SU-DHL-6 (cell line): ENCODE data around the gene SERPINA5.

Experiments used
- H2AFZ ChIP-seq: fragments of 200-600 bp; sonication (generic); 2 replicates; pipeline ENCODE4 v1.6.1; 2014; ENCODE audit warnings: low read depth, mild to moderate bottlenecking, moderate library complexity, mixed read lengths, antibody characterized with exemption, low read length; ENCODE audit not compliant: severe bottlenecking
- H3F3A ChIP-seq: fragments of 200-600 bp; shearing (Covaris generic); 2 replicates; pipeline ENCODE4 v1.6.0; 2016; ENCODE audit warnings: antibody characterized with exemption, mild to moderate bottlenecking; ENCODE audit not compliant: insufficient read depth
- H3K27ac ChIP-seq: fragments of 200-600 bp; sonication (generic); 2 replicates; pipeline ENCODE4 v1.5.1; 2016; ENCODE audit warnings: low read depth, mild to moderate bottlenecking, low read length, moderate library complexity, mixed read lengths
- H3K27me3 ChIP-seq: fragments of 200-600 bp; sonication (generic), shearing (Covaris generic); 2 replicates; pipeline ENCODE4 v1.6.0; 2014; ENCODE audit warnings: mild to moderate bottlenecking, low read length
- H3K36me3 ChIP-seq: fragments of 200-600 bp; sonication (generic); 2 replicates; pipeline ENCODE4 v1.6.1; 2014; ENCODE audit warnings: mild to moderate bottlenecking, low read length, mixed read lengths
- H3K4me2 ChIP-seq: fragments of 300-600, 200-600 bp; shearing (Covaris generic), sonication (generic); 2 replicates; pipeline ENCODE4 v1.6.0; 2014; ENCODE audit warnings: low read length, low read depth, mild to moderate bottlenecking; ENCODE audit not compliant: poor library complexity, severe bottlenecking
- H3K4me3 ChIP-seq: fragments of 200-600 bp; sonication (generic); 2 replicates; pipeline ENCODE4 v1.5.1; 2014; ENCODE audit warnings: antibody characterized with exemption, low read length, mild to moderate bottlenecking, mixed read lengths; ENCODE audit not compliant: insufficient read depth, poor library complexity, severe bottlenecking
- H3K79me2 ChIP-seq: fragments of 200-600 bp; sonication (generic); 2 replicates; pipeline ENCODE4 v1.6.1; 2014; ENCODE audit warnings: mild to moderate bottlenecking, low read length, moderate library complexity; ENCODE audit not compliant: insufficient read depth
- H3K9ac ChIP-seq: fragments of 200-600 bp; sonication (generic); 2 replicates; pipeline ENCODE4 v1.7.0; 2014; ENCODE audit warnings: mild to moderate bottlenecking, low read length
- H3K9me2 ChIP-seq: fragments of 200-600 bp; sonication (generic); replicated peaks from 2 replicates; pipeline ENCODE4 v1.6.1; 2014; ENCODE audit warnings: low read length; ENCODE audit not compliant: insufficient read depth
- H3K9me3 ChIP-seq: fragments of 200-600 bp; sonication (generic); 2 replicates; pipeline ENCODE4 v1.6.1; 2014; ENCODE audit warnings: low read length, mixed read lengths; ENCODE audit not compliant: insufficient read depth
- H4K20me1 ChIP-seq: fragments of 200-600 bp; sonication (generic); 2 replicates; pipeline ENCODE4 v1.6.1; 2014; ENCODE audit warnings: low read depth, mild to moderate bottlenecking, antibody characterized with exemption, low read length, moderate library complexity, mixed read lengths
- EZH2phosphoT487 ChIP-seq: fragments of 200-600 bp; sonication (generic), shearing (Covaris generic); conservative IDR thresholded peaks from 2 replicates; pipeline ENCODE4 v1.6.1; 2018; ENCODE audit warnings: mild to moderate bottlenecking, antibody characterized with exemption, low read length, moderate library complexity, mixed read lengths
- TF ChIP-seq, protein P1 (sequence below): fragments of 200-600 bp; sonication (generic); IDR thresholded peaks from one replicate; pipeline ENCODE4 v1.5.1; 2017; ENCODE audit warnings: antibody characterized with exemption, mild to moderate bottlenecking, low read length, moderate library complexity; ENCODE audit not compliant: insufficient read depth, poor library complexity, severe bottlenecking

The SERPINA5 gene

DNA sequence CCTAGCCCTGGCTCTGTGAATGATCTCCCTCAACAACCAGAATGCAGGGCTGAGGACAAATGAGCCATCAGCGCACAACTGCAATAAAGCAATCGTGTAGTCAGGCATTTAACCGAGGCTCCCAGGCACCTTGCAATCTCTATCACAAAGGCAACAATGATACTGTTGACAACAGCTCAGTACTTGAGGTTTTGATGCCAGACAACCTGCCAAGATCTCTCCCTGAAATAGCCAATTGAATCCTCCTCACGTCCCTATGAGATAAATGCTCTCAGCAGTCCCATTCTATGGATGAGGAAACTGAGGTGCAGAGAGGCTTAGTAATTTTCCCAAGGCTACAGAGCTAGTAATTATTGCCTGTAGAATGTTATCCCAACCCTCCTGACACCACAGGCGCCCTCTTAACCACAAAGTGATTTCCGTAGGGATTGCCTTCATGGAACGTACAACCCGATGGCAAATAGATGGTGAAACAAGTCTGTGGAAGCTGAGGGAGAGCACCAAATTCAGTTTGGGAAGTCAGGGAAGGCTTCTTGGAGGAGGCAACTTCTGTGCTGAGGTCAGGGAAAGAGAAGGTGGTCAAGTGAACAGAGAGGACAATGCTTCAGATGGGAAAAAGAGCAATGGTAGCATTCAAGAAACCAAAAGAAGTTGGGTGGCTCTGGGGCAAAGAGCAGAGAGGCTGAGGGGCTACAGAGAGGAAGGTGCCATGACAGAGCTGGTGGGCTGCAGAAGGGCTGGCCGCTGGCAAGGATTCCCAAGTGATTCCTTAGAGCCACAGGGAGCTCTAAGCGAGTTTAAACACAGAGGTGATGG, 43.5 kb downstream of the SERPINA5 start:
- Histone ChIP-seq H3K79me2 (no peaks in the 10 kb centered on the region), H3K27ac (no peak overlapping the region), H3K27me3 (no peaks in the 10 kb centered on the region), H4K20me1 (no peaks in the 10 kb centered on the region), H3K9ac (no peak overlapping the region), H3K4me3 (no peak overlapping the region), H3K9me2 (no peaks in the 10 kb centered on the region), H3K36me3 (no peaks in the 10 kb centered on the region), H3K9me3 (no peaks in the 10 kb centered on the region), H3K4me2 (no peak overlapping the region), H2AFZ (no peak overlapping the region), H3F3A (no peaks in the 10 kb centered on the region)
- TF ChIP-seq EZH2phosphoT487, result no peak
- TF ChIP-seq, protein P1, sequence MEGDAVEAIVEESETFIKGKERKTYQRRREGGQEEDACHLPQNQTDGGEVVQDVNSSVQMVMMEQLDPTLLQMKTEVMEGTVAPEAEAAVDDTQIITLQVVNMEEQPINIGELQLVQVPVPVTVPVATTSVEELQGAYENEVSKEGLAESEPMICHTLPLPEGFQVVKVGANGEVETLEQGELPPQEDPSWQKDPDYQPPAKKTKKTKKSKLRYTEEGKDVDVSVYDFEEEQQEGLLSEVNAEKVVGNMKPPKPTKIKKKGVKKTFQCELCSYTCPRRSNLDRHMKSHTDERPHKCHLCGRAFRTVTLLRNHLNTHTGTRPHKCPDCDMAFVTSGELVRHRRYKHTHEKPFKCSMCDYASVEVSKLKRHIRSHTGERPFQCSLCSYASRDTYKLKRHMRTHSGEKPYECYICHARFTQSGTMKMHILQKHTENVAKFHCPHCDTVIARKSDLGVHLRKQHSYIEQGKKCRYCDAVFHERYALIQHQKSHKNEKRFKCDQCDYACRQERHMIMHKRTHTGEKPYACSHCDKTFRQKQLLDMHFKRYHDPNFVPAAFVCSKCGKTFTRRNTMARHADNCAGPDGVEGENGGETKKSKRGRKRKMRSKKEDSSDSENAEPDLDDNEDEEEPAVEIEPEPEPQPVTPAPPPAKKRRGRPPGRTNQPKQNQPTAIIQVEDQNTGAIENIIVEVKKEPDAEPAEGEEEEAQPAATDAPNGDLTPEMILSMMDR, result no peak

DNA sequence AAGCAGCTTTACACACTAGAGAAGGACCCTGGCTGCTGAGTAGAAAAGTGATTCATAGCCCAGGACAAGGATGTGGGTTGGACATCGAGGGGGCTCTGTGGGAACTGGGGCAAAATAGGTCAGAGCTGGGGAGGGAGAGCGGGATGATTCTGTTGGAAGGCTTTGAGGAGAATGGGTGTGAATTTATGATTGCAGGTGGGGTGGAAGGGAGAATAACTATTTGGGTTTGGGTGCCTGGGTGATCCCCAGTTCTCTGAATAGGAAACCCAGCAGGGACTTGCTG, 44.1 kb downstream of the SERPINA5 start:
- no peak overlapping the region for H3K4me2 ChIP-seq
- H3K9me2 ChIP-seq, result no peaks in the 10 kb centered on the region
- no peak overlapping the region for H3K27ac ChIP-seq
- no peaks in the 10 kb centered on the region for H3K27me3 ChIP-seq
- no peak overlapping the region for H3K4me3 ChIP-seq
- H4K20me1 ChIP-seq, result no peaks in the 10 kb centered on the region
- no peaks in the 10 kb centered on the region for H3K79me2 ChIP-seq
- no peak overlapping the region for H3K9ac ChIP-seq
- H3K9me3 ChIP-seq, result no peaks in the 10 kb centered on the region
- H3F3A ChIP-seq, result no peaks in the 10 kb centered on the region
- H3K36me3 ChIP-seq, result no peaks in the 10 kb centered on the region
- TF ChIP-seq, protein P1, result no peak
- no peak for TF ChIP-seq EZH2phosphoT487
- H2AFZ ChIP-seq, result no peak overlapping the region

DNA sequence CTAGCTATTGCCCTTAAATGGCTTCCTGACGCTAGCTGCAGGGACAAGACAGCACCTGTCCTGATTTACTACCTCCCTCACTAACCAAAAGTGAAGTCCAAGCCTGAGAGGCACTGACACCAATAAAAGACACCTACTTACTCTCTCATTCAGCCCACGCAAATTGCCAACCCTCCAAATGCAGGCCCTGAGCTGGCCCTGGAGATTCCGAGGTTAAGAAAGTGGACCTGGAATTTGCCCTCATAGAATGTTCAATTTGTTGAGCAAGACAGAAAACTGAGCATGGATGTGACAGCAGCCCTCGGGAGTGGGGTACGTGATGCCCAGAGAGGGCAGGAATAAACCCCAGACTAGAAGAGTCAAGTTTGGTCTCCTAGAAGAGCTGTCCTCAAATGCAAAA, 47.4 kb downstream of the SERPINA5 start:
- H3K27me3 ChIP-seq, result no peaks in the 10 kb centered on the region
- H4K20me1 ChIP-seq, result no peaks in the 10 kb centered on the region
- H3K79me2 ChIP-seq, result no peaks in the 10 kb centered on the region
- H3K9me2 ChIP-seq, result no peaks in the 10 kb centered on the region
- H3K9me3 ChIP-seq, result no peaks in the 10 kb centered on the region
- no peak for TF ChIP-seq EZH2phosphoT487
- TF ChIP-seq, protein P1, result no peak
- H2AFZ ChIP-seq, result no peak overlapping the region
- H3K4me2 ChIP-seq, result no peak overlapping the region
- H3K9ac ChIP-seq, result no peak overlapping the region
- H3K36me3 ChIP-seq, result no peaks in the 10 kb centered on the region
- H3K27ac ChIP-seq, result no peak overlapping the region
- H3F3A ChIP-seq, result no peaks in the 10 kb centered on the region
- H3K4me3 ChIP-seq, result no peak overlapping the region
